H1 (cell line): Measurements from ENCODE around the gene OSBP2. TPM values are rescaled to one million over a fixed set of nuclear protein-coding genes. Genes with fewer than 3 reads are reported as not detected.

Experiments
- CBX8 ChIP-seq: fragments of 300-800, 300-1000 bp; sonication (generic); IDR thresholded peaks from 2 replicates; pipeline ENCODE4 v1.7.1; 2016; ENCODE audit warnings: low read depth, low read length, borderline replicate concordance
- FOSL1 ChIP-seq: IDR thresholded peaks from 2 replicates; pipeline ENCODE4 v1.6.1; 2011; ENCODE audit warnings: mild to moderate bottlenecking, low read depth, low read length, moderate library complexity; ENCODE audit not compliant: insufficient read depth
- POU5F1 ChIP-seq: IDR thresholded peaks from 2 replicates; pipeline ENCODE4 v1.6.1; 2011; ENCODE audit warnings: low read depth, mild to moderate bottlenecking, low read length, moderate library complexity
- SIRT6 ChIP-seq: IDR thresholded peaks from one replicate; pipeline ENCODE4 v1.7.1; 2012; ENCODE audit warnings: low read length, inconsistent platforms
- polyA plus RNA-seq, 7 experiments: library from polyadenylated mRNA; depleted of rRNA in 3 of 7; stranded (reverse) in 5 of 7; unstranded in 2 of 7; fragments of >200 nt in 5 of 7; fragments of 200-250 nt in 2 of 7; gene quantifications; 1 replicate in 5 of 7; 2 replicates in 1 of 7; 4 replicates in 1 of 7; pipeline versions ENCODE4 v1.2.1 to v1.2.3, GENCODE V29; 2011 to 2013; ENCODE audit warnings: missing spikeins in 2 of 7, mixed read lengths in 2 of 7
- total RNA-seq: library from RNA; stranded (reverse); fragmentation: NEBNext Ultra II Directional; extraction: Animal tissue kit (Norgen Biotek cat#: 25700); gene quantifications from 2 replicates; pipeline ENCODE4 v1.2.1, GENCODE V29; 2021

OSBP2 gene
- total and polyA plus RNA-seq, 2 of the 8 experiments (the other 6 are each of a cell fraction or from before 2014, with no cell fraction given): 3.4 to 3.7 TPM

DNA sequence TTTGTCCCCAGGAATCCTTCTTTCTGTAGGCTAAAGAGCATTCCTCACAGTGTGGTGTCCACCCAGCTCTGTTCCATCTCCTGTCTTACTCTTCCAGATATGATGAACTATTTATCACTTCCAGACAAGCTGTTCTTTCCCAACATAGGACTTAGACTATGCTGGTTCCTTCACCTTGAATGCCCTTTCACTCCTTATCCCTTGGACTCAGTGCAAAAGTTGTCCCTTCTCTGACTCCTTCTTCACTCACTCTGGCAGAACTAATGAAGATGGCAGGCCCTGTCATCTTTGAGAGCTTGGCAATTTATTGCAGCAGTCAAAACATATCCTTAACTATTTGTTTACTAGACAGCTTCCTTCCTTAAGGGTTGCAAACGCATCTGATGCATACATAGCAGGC is 3.5 kb upstream of the OSBP2 start (continued):
- TF ChIP-seq POU5F1 (no peak), CBX8 (no peak), SIRT6 (no peak), FOSL1 (no peak)
- TF ChIP-seq, all 59 proteins: peak for 0
